Left kidney (tissue), 2 donors: ENCODE data around the gene ALDH3A1. TPM values are rescaled to one million over a fixed set of nuclear protein-coding genes. Genes with fewer than 3 reads are reported as not detected.

ENCODE experiments used
- DNase-seq: peaks from one replicate; pipeline ENCODE4 v3.0.0-alpha.2; 2013
- polyA plus RNA-seq: library from polyadenylated mRNA; unstranded; fragments of 120-200 nt; gene quantifications from one replicate; pipeline ENCODE4 v1.2.1, GENCODE V29; 2013; ENCODE audit not compliant: insufficient read length

The ALDH3A1 gene
- polyA plus RNA-seq, 1 donor = 1.2 TPM

DNA sequence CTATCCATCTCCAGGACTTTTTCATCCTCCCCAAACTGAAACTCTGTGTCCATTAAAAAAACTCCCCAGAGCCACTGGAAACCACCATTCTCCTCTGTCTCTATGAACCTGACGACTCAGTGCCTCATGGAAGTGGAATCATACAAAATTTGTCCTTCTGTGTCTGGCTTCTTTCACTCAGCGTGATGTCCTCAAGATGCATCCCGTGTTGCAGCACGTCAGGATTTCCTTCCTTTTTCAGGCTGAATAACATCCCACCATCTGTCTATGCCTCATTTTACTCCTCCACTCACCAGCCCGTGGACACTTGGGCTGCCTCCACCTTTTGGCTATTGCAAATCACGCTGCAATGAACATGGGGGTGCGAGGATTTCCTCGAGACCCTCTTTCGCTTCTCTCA is 12.6 kb upstream of the ALDH3A1 start:
- no peak for DNase-seq

DNA sequence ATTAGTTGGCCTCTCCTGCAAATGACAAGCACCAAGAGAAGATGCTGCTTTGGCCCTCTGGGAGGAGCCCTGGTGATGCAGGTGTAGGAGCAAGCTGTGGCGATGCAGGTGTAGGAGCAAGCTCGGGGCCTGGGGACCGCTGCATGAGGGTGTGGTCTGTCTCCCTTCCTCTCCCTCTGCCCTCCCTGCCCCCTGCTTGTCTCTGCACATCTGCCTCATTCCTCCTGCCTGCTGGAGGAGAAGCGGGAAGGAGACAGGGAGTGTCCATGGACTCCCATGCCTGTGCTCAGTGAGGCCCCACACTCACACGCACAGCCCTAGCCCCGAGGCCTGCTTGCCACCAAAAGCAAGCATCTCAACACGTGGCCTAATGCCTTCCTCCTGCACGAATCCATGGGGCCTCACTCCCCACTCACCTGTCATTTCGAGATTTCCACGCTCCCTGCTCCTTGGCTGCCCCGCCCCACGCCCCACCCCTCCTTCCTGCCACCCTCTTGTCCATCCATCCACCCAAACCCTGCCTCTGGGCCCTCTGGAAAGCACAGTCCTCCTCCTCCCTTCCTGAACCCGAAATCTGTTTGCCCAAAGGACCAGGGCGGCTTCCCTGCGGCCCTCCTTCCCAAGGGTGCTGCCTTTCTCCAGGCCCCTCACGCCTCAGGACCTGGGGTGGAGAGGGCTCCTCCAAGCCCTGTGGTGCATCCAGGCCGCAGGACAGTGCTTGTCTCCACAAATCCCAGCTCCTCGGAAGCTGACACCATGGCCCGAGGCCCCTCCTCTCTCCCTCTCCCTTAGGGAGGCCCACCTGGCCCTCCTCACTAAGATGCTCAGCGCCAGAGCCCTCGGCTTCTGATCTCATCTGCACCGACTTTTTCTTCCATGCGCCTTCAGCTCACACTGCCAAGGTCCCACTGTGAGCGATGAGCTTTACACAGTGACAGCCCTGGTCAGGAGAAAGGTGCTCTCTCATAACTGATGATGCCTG is 11.8 kb upstream of the ALDH3A1 start:
- DNase-seq = no peak

DNA sequence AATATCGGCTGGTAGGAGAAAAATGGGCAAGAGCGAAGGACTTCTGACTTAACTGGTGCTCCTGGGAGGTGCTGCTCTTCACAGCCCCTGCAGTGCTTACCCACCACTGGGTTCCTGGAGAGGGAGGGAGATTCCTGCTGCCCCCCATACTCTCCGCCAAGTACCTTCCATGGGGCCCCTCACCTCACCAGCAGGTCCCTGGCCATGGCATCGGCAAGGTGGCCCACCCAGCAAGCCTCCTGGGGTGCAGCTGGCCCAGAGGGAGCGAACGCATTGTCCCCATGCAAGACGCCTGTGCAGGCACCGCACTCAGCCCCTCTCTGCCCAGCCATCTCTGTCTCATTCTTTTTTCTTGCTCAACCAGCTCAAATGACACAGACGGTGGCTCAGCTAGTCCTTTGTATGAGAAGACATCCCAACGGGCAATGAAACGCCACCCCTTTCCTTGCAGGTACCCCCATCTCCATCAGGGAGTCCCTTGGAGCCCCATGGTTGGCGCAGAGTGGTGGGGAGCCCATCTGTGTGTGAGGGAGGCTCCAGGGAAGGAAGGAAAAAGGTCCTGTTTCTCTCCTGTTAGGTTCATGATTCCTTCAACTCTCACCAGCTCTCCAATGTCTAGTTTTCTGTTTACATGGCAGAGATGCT is 9.6 kb upstream of the ALDH3A1 start:
- no peak for DNase-seq

DNA sequence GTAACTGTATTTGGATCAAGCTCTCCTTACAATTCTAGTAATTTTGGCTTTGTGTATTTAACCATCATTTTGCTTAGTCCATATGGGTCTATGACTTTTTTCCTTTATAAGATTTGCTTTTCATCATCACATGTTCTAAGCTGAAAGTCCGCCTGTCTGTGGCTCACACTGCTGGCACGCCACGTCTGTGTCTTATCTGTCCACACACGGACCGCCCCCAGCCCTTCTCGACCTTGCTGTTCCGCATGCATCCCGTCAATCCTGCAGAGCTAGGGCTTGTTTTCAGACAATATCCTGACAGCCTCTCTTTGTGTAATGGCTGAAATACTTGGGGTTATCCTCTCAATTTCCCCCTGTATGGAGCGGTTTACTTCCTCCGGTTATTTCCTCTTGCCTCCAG is 8.4 kb upstream of the ALDH3A1 start:
- DNase-seq = no peak

DNA sequence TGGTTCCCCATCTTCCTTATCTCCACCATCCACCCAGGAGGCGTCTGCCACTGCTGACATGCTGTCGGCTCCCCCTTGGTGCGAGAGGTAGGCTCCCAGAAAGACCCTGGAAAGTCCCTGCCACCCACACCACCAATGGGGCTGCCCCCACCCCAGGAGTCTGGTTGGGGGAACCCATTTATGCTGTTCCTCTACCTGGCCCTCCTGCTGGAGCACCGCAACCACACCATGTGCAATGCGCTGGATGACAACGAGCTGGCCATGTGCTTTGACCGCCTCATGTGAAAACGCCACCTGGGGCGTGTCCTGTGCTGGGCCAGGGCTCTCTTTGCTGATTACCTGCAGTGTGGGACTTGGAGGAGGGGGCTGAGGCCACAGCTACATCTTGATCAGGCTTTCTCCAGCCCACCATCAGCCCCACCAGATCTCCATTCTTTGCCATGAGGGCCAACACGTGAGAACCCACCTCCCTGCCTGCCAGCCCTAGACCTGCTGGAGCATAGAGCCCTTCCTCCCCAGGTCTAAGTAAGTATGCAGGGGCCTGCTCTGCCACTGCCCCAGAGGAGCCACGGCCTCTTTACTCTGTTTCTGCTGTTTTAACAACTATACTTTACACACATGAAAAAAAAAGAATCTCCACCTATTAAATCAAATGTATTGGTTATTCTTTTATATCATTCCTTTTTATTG is 7.9 kb upstream of the ALDH3A1 start:
- DNase-seq = no peak

DNA sequence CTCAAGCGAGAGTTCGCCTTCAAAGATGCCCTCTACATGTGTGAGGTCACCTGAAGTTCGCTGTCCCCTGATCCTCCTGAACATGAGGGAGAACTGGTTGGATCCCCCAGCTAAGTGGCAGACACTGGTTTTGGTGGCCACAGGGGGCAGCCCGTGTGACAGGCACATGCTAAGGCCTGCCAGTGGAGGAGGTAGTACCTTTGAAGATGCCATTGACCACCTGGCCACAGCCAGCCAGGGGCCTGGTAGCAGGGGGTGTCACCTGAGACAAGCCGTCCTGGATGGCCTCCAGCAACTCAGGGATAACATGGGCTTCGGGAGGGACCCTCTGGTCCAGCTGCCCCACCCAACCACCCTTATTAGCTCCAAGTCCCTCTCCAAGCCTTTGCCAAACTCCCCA is 7.3 kb upstream of the ALDH3A1 start:
- DNase-seq = no peak

DNA sequence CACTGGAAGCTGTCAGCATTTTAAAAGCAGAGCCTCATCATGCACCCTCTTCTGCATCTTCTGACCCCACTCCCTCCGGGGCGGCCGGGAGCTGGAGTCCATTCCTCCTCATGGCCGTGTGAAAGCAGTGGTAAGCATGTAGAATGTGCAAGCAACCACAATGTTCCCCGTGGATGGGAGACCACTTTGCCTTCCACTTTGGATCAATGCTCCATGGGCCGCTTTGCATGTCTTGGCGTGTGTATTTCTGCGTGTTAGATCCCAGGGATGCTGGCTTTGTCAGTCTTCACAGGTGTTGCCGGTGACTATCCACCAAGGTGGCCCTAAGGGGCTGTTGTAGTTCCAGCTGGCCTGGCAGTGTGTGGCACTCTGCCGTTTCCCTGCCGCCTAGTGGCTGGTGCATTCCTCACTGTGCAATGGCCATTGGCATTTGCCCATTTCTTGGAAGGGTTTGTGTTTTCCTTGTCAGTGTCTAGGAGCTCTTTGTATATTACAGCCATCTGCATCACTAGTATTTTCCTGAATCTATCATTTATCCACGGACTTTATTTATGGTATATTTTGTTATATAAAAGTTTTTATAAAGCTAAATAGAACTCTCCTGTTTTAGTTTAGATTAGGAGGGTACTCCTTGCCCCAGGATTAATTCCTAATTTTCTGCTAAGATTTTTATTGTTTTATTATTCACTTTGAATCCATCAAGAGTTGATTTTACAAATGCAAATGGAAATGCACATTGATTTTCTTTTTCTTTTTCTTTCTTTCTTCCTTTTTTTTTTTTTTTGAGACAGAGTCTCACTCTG is 5.8 kb upstream of the ALDH3A1 start:
- no peak for DNase-seq

GRCh38 chr17:19753051-19753509 is 5.0 kb upstream of the ALDH3A1 start:
- no peak for DNase-seq

GRCh38 chr17:19752216-19753050 is 4.3 kb upstream of the ALDH3A1 start:
- no peak for DNase-seq

GRCh38 chr17:19750835-19751234 is 2.7 kb upstream of the ALDH3A1 start:
- no peak for DNase-seq

GRCh38 chr17:19750020-19750572 is 2.0 kb upstream of the ALDH3A1 start:
- DNase-seq = no peak

GRCh38 chr17:19748807-19749193 is 702 bp upstream of the ALDH3A1 start:
- DNase-seq = no peak

DNA sequence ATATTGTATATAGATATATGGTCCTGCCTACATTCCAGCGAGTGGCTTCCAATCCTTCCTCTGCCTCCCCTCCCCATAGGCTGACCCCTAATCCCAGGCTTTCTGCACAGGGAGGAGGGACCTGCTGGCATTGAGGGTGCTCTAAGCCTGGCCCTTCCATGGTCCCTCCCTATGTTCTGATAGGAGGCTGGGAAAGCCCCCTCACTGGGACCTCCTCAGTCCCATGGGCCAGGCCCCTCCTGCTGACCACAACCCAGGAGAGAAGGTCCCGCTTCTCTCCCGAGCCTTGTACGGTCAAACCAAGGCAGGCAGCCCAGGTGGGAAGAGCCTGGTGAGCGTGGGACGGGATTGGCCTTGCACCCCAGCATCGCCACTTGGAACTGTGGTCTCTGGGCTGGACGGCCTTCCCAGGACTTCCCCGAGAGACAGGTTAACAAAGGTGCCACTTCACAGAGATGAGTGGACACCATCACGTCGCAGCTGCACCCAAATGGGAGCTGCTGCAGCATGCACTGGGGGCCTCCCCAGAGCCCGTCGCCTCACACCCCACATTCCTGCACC is 859 bp downstream of the ALDH3A1 start:
- no peak for DNase-seq

DNA sequence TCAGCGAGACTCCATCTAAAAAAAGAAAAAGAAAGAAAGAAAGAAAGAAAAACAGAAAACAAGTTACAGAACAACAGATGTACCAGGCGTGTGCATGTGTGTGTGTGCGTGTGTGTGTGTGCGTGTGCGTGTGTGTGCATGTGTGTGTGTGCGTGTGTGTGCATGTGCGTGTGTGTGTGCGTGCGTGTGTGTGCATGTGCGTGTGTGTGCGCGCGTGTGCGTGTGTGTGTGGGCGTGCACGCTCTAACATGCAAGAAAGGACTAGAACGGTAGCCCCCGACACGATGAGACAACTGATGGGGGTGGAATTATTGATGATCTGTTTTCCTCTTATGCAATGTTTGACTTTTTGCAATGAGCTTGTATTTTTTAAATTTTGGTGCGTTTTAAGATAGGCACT is 1.6 kb downstream of the ALDH3A1 start:
- no peak for DNase-seq

DNA sequence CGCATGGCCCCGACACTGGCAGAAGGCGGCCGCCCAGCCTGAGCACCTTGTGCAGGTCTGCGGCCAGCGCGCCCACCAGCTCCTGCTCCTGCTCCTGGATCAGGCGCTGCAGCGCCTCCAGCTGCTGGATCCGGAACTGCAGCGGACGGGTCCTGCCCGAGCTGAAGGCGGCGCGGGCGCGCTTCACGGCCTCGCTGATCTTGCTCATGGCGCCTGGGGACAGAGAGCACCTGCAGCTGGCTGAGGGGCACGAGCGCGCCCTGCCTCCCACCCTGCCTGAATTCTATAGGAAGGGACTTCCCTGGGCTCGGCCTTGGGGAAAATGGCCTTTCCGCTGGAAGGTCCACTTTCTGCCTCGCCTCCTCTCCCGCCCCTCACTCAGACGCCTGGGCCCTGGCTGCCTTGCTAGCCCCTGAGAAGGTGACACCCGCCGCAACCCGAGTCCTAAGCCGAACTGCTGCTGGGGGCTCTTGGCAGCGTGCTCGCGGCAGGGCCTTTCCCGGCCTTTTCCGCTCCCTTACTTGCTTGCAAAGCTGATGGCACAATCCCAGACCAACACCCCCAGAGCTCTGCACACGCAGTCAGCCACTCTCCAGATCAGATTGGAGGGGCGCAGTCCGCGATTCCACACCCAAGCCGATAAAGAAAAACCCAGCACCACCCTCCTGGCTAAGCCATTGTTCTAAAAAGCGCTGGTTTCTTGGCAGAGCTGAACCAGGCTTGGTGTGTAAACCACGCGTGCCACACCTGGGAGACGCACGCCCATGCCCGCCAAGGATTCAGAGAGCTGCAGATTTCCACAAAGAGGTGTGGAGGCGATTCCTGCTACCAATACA is 3.0 kb downstream of the ALDH3A1 start:
- peak; percentile 90 for DNase-seq

DNA sequence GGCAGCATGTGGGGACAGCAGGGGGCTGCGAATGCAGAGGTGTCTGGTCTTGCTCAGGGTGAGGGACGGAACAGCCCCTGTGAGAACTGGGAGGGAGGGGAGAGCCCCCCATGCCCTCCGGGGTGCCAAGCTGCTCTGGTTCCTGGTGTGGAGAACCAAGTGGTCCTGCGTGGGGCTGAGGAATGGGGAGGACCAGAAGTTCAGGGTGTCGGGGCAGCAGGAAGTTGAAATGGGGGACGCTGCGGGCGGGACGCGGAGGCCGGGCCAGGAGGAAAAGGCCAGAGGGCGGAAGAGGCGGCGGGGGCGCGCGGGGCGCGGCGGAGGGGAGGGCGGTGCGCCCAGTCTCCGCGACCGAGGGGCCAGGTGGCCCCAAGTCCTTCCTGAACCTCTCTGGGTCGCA is 3.6 kb downstream of the ALDH3A1 start:
- DNase-seq = no peak

DNA sequence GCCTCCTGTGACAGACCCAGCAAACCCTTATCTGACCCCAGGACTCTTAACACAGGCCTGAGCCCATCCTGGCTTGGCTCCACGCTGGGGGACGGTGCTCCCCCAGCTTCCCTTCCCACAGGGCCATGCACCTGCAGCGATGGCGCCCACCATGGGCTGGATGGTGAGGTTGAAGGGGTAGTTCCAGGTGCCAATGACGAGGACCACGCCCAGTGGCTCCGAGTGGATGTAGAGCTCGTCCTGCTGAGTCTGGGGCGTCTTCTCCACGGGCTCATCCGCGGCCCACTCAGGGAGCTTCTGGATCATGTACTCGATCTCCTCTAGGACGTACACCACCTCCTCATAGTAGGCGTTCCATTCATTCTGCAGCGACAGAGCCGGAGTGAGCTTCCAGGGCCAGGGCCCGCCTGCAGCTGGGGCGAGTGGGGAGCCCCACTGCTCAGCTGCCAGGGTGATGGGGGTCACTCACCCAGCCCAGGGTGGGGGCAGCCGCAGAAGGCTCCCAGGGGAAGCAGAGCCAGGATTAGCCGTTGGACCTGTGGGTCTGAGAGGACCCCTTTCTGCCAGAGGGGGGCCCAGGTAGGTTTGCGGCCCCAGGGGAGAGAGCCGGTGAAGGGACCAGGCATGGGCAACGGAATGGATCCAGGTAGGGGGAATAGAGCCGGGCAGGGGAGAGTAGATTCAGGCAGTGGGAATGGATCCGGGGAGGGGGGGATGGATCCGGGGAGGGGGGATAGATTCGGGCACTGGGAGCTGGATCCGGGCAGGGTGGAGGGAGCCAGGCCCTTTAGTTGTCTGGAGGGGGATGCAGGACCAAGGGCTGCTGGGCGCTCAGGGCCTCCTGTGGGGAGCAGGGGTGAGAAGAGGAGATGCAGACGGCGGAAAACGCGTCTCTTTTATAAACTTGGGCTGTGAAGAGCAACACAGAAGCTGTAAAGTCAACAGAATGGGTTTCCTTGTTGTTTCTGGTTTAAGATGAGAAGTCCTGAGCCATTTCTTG is 4.7 kb downstream of the ALDH3A1 start:
- DNase-seq = no peak

DNA sequence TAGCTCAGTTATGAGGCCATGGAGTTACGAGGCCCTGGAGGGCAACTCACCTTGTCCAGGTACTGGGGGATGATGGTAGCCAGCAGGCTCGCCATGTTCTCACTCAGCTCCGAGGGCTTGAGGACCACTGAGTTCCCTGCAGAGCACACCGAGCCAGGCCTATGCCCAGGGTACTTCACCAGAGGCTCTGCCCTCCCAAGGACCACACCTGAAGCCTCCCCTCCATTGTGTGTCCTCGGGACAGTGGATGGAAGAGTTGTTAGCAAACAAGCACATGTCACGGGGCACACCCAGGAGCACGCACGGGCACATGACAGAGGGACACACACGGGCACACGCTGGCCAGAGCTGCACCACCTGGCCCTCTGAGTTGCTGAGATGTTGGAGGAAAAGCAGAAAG is 5.6 kb downstream of the ALDH3A1 start:
- no peak for DNase-seq
